K562 (cell line): Measurements from ENCODE around the gene WDR88. TPM values are rescaled to one million over a fixed set of nuclear protein-coding genes. Genes with fewer than 3 reads are reported as not detected.

Experiments used
- ATAC-seq: fragments of 200-7000 bp; cut with Tn5 transposase; 3 replicates; pipeline ENCODE4 v1.9.1; 2020; ENCODE audit warnings: moderate library complexity
- BruUV-seq: library from RNA; stranded (reverse); fragments of 400-500 nt; replicated peaks from 2 replicates; lab custom pipeline; 2021; lab: Mats Ljungman, UMichigan
- CTCF ChIA-PET: fragments of 300-600 bp; formaldehyde crosslinking; extraction: SDS; loops from one replicate; lab custom pipeline; 2021; ENCODE audit warnings: low intra/inter-chr PET ratio; lab: Yijun Ruan, JAX
- POLR2A ChIA-PET: fragments of 300-600, 350-650 bp; sonication (Branson Sonifier 250); formaldehyde crosslinking; extraction: SDS; loops from one replicate; lab custom pipeline; 2021; ENCODE audit warnings: antibody characterized with exemption, inconsistent platforms; lab: Yijun Ruan, JAX
- DNase-seq, 4 experiments: peaks; one replicate each; pipeline versions ENCODE4 v3.0.0 to v3.0.0-alpha.2; 2011 to 2018; ENCODE audit warnings: low spot score in 3 of 4, mixed read lengths in 3 of 4; ENCODE audit errors: extremely low read depth in 1 of 4
- FAIRE-seq: peaks from 2 replicates; lab custom pipeline; 2011; peaks lifted over from hg19 to GRCh38; lab: Jason Lieb, UNC
- H2AFZ ChIP-seq: 2 replicates; pipeline ENCODE4 v1.6.0; 2011; ENCODE audit warnings: low read depth, low read length, control low read depth, inconsistent platforms
- H3K27ac ChIP-seq: fragments of 200-600 bp; 3 replicates; pipeline ENCODE4 v1.8.0; 2011; ENCODE audit warnings: low read depth, mild to moderate bottlenecking, control low read depth, inconsistent platforms, low read length, moderate library complexity, mixed read lengths; ENCODE audit errors: extremely low read depth
- H3K27me3 ChIP-seq, 2 experiments: fragments of 300-600 bp in 1 of 2; 2 replicates in 1 of 2; 3 replicates in 1 of 2; pipeline versions ENCODE4 v1.6.0 to v1.8.0; 2011; ENCODE audit warnings: inconsistent platforms in 2 of 2, low read length in 2 of 2, mild to moderate bottlenecking in 1 of 2, mixed read lengths in 1 of 2, moderate library complexity in 1 of 2; ENCODE audit not compliant: control insufficient read depth in 2 of 2, insufficient read depth in 2 of 2
- H3K36me3 ChIP-seq: fragments of 300-600 bp; 3 replicates; pipeline ENCODE4 v1.8.0; 2011; ENCODE audit warnings: mild to moderate bottlenecking, low read length, inconsistent platforms; ENCODE audit not compliant: control insufficient read depth, insufficient read depth
- H3K4me1 ChIP-seq, 2 experiments: fragments of 200-600 bp in 1 of 2; replicated peaks in 1 of 2; 2 replicates in 1 of 2; 3 replicates in 1 of 2; pipeline versions ENCODE4 v1.5.1 to v1.8.0; 2011; ENCODE audit warnings: inconsistent platforms in 2 of 2, low read length in 2 of 2, mild to moderate bottlenecking in 1 of 2, mixed read lengths in 1 of 2, moderate library complexity in 1 of 2; ENCODE audit not compliant: control insufficient read depth in 2 of 2, insufficient read depth in 2 of 2
- H3K4me2 ChIP-seq: 2 replicates; pipeline ENCODE4 v1.6.1; 2011; ENCODE audit warnings: low read length, control low read depth, inconsistent platforms, mixed read lengths; ENCODE audit not compliant: insufficient read depth
- H3K4me3 ChIP-seq: fragments of 200-600 bp; sonication (generic), shearing (Covaris generic); 2 replicates; pipeline ENCODE4 v1.5.1; 2016; ENCODE audit warnings: control low read depth, inconsistent platforms
- H3K79me2 ChIP-seq: fragments of 200-600 bp; 3 replicates; pipeline ENCODE4 v1.8.0; 2011; ENCODE audit warnings: low read length, inconsistent platforms; ENCODE audit not compliant: control insufficient read depth, insufficient read depth
- H3K9ac ChIP-seq, 2 experiments: 2 replicates each; pipeline versions ENCODE4 v1.6.0 to v1.6.1; 2011; ENCODE audit warnings: low read depth in 2 of 2, low read length in 2 of 2, control low read depth in 1 of 2, inconsistent platforms in 1 of 2, mild to moderate bottlenecking in 1 of 2, mixed read lengths in 1 of 2; ENCODE audit not compliant: insufficient read depth in 1 of 2
- H3K9me1 ChIP-seq: one replicate; pipeline ENCODE4 v1.6.0; 2011; ENCODE audit warnings: inconsistent platforms, mild to moderate bottlenecking, low read length, moderate library complexity; ENCODE audit not compliant: control insufficient read depth, insufficient read depth
- H3K9me3 ChIP-seq: replicated peaks from 2 replicates; pipeline ENCODE4 v1.5.1; 2011; ENCODE audit warnings: low read depth, low read length, inconsistent platforms; ENCODE audit not compliant: control insufficient read depth, insufficient read depth
- H4K20me1 ChIP-seq: replicated peaks from 2 replicates; pipeline ENCODE4 v1.6.1; 2011; ENCODE audit warnings: low read length, inconsistent platforms, mixed read lengths; ENCODE audit not compliant: control insufficient read depth, insufficient read depth
- BCOR ChIP-seq: fragments of 450-650 bp; IDR thresholded peaks from 2 replicates; pipeline ENCODE4 v1.6.1; 2016
- RBM25 ChIP-seq: fragments of 200-400 bp; formaldehyde crosslinking; IDR thresholded peaks from 2 replicates; pipeline ENCODE4 v1.6.1; 2018; ENCODE audit warnings: low read length, low read depth, moderate library complexity; ENCODE audit not compliant: severe bottlenecking
- STAT5A ChIP-seq: IDR thresholded peaks from 2 replicates; pipeline ENCODE4 v1.6.1; 2012; ENCODE audit warnings: low read length, inconsistent platforms, borderline replicate concordance
- ZKSCAN1 ChIP-seq: fragments of 150-350 bp; IDR thresholded peaks from 2 replicates; pipeline ENCODE4 v1.6.1; 2016; ENCODE audit warnings: low read depth, low read length
- ZNF3 ChIP-seq: fragments of 250-450 bp; sonication (Bioruptor Pico); IDR thresholded peaks from 2 replicates; pipeline ENCODE4 v1.5.0; 2021; ENCODE audit warnings: mild to moderate bottlenecking, moderate library complexity
- WGBS: fragments of 100-300 bp; shearing (Covaris generic); methylation state at CpG from one replicate; pipeline ENCODE4 v1.1.6; 2016; ENCODE audit warnings: low coverage, mixed read lengths; ENCODE audit not compliant: insufficient coverage; ENCODE audit errors: missing lambda C conversion rate; 5-methylcytosine and 5-hydroxymethylcytosine counted together
- in situ Hi-C: fragments of 300-500 bp; cut with MboI; formaldehyde crosslinking; loops from 4 replicates; pipeline ENCODE4 v1.15.0; 2018; ENCODE audit warnings: inconsistent platforms, mixed read lengths
- intact Hi-C: fragments of 100-400 bp; cut with micrococcal nuclease; formaldehyde crosslinking; loops from 2 replicates; pipeline ENCODE4 v1.14.2; 2022
- polyA plus RNA-seq, 8 experiments: library from polyadenylated mRNA; depleted of rRNA in 4 of 8; stranded (reverse) in 5 of 8; unstranded in 3 of 8; fragments of >200 nt; fragmentation: Nextera tagmentation in 2 of 8; fragmentation: Illumina TruSeq in 1 of 8; extraction: Ambion mirVana in 2 of 8; extraction: Trizol in 1 of 8; gene quantifications; 2 replicates each; pipeline versions ENCODE4 v1.2.1 to v1.2.3, GENCODE V29; 2011 to 2014; ENCODE audit warnings: inconsistent platforms in 1 of 8, missing spikeins in 1 of 8
- total RNA-seq, 7 experiments: library from RNA; depleted of rRNA in 6 of 7; stranded (reverse); fragments of >200 nt in 6 of 7; fragmentation: Illumina TruSeq in 2 of 7; extraction: Trizol in 2 of 7; gene quantifications; 2 replicates each; pipeline versions ENCODE4 v1.2.1 to v1.2.3, GENCODE V29; 2011 to 2021; ENCODE audit warnings: low replicate concordance in 1 of 7

Gene WDR88
- total and polyA plus RNA-seq, 9 of the 15 experiments (the other 6 are each of a cell fraction or from before 2014, with no cell fraction given) = 0.03 to 0.04 TPM; not detected in 7

GRCh38 chr19:33224694-33225457, 93.0 kb downstream of the WDR88 start:
- no peak overlapping the region for H3K27ac ChIP-seq
- H3K4me1 ChIP-seq = peaks cover 0 to 9% of the 10 kb centered on the region in 2 experiments; a peak in 2 of 5 replicates
- intact Hi-C loops = no loop called here
- FAIRE-seq = no peak
- peaks cover 5% of the 10 kb centered on the region; the same call in 1 of the 2 replicates for H4K20me1 ChIP-seq
- H3K9me3 ChIP-seq = no peaks in the 10 kb centered on the region; the same call in none of the 2 replicates
- CTCF ChIA-PET = interaction anchor here (0.7 kb wide), 1 partner anchor 176 kb away, joined by 3 read pairs; no protein-coding TSS in a partner anchor
- POLR2A ChIA-PET = no interaction called here
- TF ChIP-seq STAT5A (no peak), ZNF3 (CRISPR knock-in tag) (no peak), RBM25 (peak; percentile 17), ZKSCAN1 (peak; percentile 73; the same call in 1 of the 2 replicates), BCOR (0 out of 2 replicates have a peak, but pooled peaks have one; percentile 12)
- TF ChIP-seq, all 486 proteins: peak for 3
- Histone ChIP-seq H3K79me2 (no peaks in the 10 kb centered on the region), H3K4me2 (no peak overlapping the region), H3K9me1 (no peaks in the 10 kb centered on the region), H3K36me3 (no peaks in the 10 kb centered on the region), H3K27me3 (peaks cover 21 to 43% of the 10 kb centered on the region in 2 experiments), H3K4me3 (no peak overlapping the region), H2AFZ (no peak overlapping the region), H3K9ac (no peak overlapping the region)
- WGBS = 47% methylated on average over 17 of the region's 18 CpGs
- ATAC-seq = no peak
- no peak for DNase-seq
- in situ Hi-C loops = no loop called here
- no TSS peak for BruUV-seq

Other genes starting within 250 kb of the WDR88 start
Only the 7 nearest of the 8 such genes appear.
- 5.6 and 8.5 TPM in 2 replicates for gene CEP89, start 160.2 kb upstream of the WDR88 start, total RNA-seq (2014; rRNA removed)
- gene CEP89, start 160.2 kb upstream of the WDR88 start, total RNA-seq (2014; rRNA removed; fragmentation: Illumina TruSeq; extraction: Trizol) = 5.5 and 7.1 TPM in 2 replicates
- 7.2 and 7.7 TPM in 2 replicates for gene CEP89, start 160.2 kb upstream of the WDR88 start, total RNA-seq (2015; rRNA removed; fragmentation: Illumina TruSeq; extraction: Trizol)
- gene CEP89, start 160.2 kb upstream of the WDR88 start, total RNA-seq (2021) = 10.2 and 10.5 TPM in 2 replicates
- gene CEP89, start 160.2 kb upstream of the WDR88 start, polyA plus RNA-seq (2011; rRNA removed) = 11.2 and 13.0 TPM in 2 replicates
- 14.3 and 15.0 TPM in 2 replicates for gene CEP89, start 160.2 kb upstream of the WDR88 start, polyA plus RNA-seq (2014; fragmentation: Illumina TruSeq; extraction: Trizol)
- gene CEP89, start 160.2 kb upstream of the WDR88 start, polyA plus RNA-seq (2014; fragmentation: Nextera tagmentation; extraction: Ambion mirVana) = 1 to 10 TPM; 5.5 to 7.0 TPM
- gene CEP89, start 160.2 kb upstream of the WDR88 start, polyA plus RNA-seq (2014; rRNA removed) = 13.8 and 14.1 TPM in 2 replicates
- gene FAAP24, start 159.9 kb upstream of the WDR88 start, total RNA-seq (2014; rRNA removed) = 5.5 and 6.0 TPM in 2 replicates
- gene FAAP24, start 159.9 kb upstream of the WDR88 start, total RNA-seq (2014; rRNA removed; fragmentation: Illumina TruSeq; extraction: Trizol) = 4.6 and 6.2 TPM in 2 replicates
- 5.5 and 6.5 TPM in 2 replicates for gene FAAP24, start 159.9 kb upstream of the WDR88 start, total RNA-seq (2015; rRNA removed; fragmentation: Illumina TruSeq; extraction: Trizol)
- gene FAAP24, start 159.9 kb upstream of the WDR88 start, total RNA-seq (2021) = 4.9 and 7.4 TPM in 2 replicates
- 6.8 and 8.2 TPM in 2 replicates for gene FAAP24, start 159.9 kb upstream of the WDR88 start, polyA plus RNA-seq (2011; rRNA removed)
- gene FAAP24, start 159.9 kb upstream of the WDR88 start, polyA plus RNA-seq (2014; fragmentation: Illumina TruSeq; extraction: Trizol) = 8.7 and 11.8 TPM in 2 replicates
- gene FAAP24, start 159.9 kb upstream of the WDR88 start, polyA plus RNA-seq (2014; fragmentation: Nextera tagmentation; extraction: Ambion mirVana) = 10 to 100 TPM; 16.0 to 21.6 TPM
- 6.3 and 10.8 TPM in 2 replicates for gene FAAP24, start 159.9 kb upstream of the WDR88 start, polyA plus RNA-seq (2014; rRNA removed)
- 2.8 and 3.7 TPM in 2 replicates for gene RHPN2, start 67.2 kb upstream of the WDR88 start, total RNA-seq (2014; rRNA removed)
- gene RHPN2, start 67.2 kb upstream of the WDR88 start, total RNA-seq (2014; rRNA removed; fragmentation: Illumina TruSeq; extraction: Trizol) = 2.7 and 3.2 TPM in 2 replicates
- 3.0 and 3.6 TPM in 2 replicates for gene RHPN2, start 67.2 kb upstream of the WDR88 start, total RNA-seq (2015; rRNA removed; fragmentation: Illumina TruSeq; extraction: Trizol)
- gene RHPN2, start 67.2 kb upstream of the WDR88 start, total RNA-seq (2021) = 4.1 and 4.4 TPM in 2 replicates
- 7.2 and 9.9 TPM in 2 replicates for gene RHPN2, start 67.2 kb upstream of the WDR88 start, polyA plus RNA-seq (2011; rRNA removed)
- gene RHPN2, start 67.2 kb upstream of the WDR88 start, polyA plus RNA-seq (2014; fragmentation: Illumina TruSeq; extraction: Trizol) = 5.9 and 6.1 TPM in 2 replicates
- gene RHPN2, start 67.2 kb upstream of the WDR88 start, polyA plus RNA-seq (2014; fragmentation: Nextera tagmentation; extraction: Ambion mirVana) = 1 to 10 TPM in 1 of 2 experiments, under 1 TPM in 1; 0.63 to 1.2 TPM
- gene RHPN2, start 67.2 kb upstream of the WDR88 start, polyA plus RNA-seq (2014; rRNA removed) = 2.9 and 5.7 TPM in 2 replicates
- gene GPATCH1, start 50.9 kb upstream of the WDR88 start, total RNA-seq (2014; rRNA removed) = 6.6 and 9.4 TPM in 2 replicates
- gene GPATCH1, start 50.9 kb upstream of the WDR88 start, total RNA-seq (2014; rRNA removed; fragmentation: Illumina TruSeq; extraction: Trizol) = 7.1 and 8.1 TPM in 2 replicates
- 9.5 and 9.6 TPM in 2 replicates for gene GPATCH1, start 50.9 kb upstream of the WDR88 start, total RNA-seq (2015; rRNA removed; fragmentation: Illumina TruSeq; extraction: Trizol)
- 7.0 and 8.0 TPM in 2 replicates for gene GPATCH1, start 50.9 kb upstream of the WDR88 start, total RNA-seq (2021)
- gene GPATCH1, start 50.9 kb upstream of the WDR88 start, polyA plus RNA-seq (2011; rRNA removed) = 7.9 and 9.1 TPM in 2 replicates
- gene GPATCH1, start 50.9 kb upstream of the WDR88 start, polyA plus RNA-seq (2014; fragmentation: Illumina TruSeq; extraction: Trizol) = 7.5 and 9.7 TPM in 2 replicates
- gene GPATCH1, start 50.9 kb upstream of the WDR88 start, polyA plus RNA-seq (2014; fragmentation: Nextera tagmentation; extraction: Ambion mirVana) = 1 to 10 TPM; 3.7 to 9.2 TPM
- gene GPATCH1, start 50.9 kb upstream of the WDR88 start, polyA plus RNA-seq (2014; rRNA removed) = 7.7 and 10.9 TPM in 2 replicates
- not detected in 2 replicates for gene LRP3, start 62.2 kb downstream of the WDR88 start, total RNA-seq (2014; rRNA removed)
- not detected in 2 replicates for gene LRP3, start 62.2 kb downstream of the WDR88 start, total RNA-seq (2014; rRNA removed; fragmentation: Illumina TruSeq; extraction: Trizol)
- gene LRP3, start 62.2 kb downstream of the WDR88 start, total RNA-seq (2015; rRNA removed; fragmentation: Illumina TruSeq; extraction: Trizol) = not detected in 2 replicates
- 0.04 and 0.29 TPM in 2 replicates for gene LRP3, start 62.2 kb downstream of the WDR88 start, total RNA-seq (2021)
- not detected in 2 replicates for gene LRP3, start 62.2 kb downstream of the WDR88 start, polyA plus RNA-seq (2011; rRNA removed)
- not detected in 2 replicates for gene LRP3, start 62.2 kb downstream of the WDR88 start, polyA plus RNA-seq (2014; fragmentation: Illumina TruSeq; extraction: Trizol)
- not detected for gene LRP3, start 62.2 kb downstream of the WDR88 start, polyA plus RNA-seq (2014; fragmentation: Nextera tagmentation; extraction: Ambion mirVana)
- gene LRP3, start 62.2 kb downstream of the WDR88 start, polyA plus RNA-seq (2014; rRNA removed) = not detected in 2 replicates
- not detected in 2 replicates for gene SLC7A10, start 93.7 kb downstream of the WDR88 start, total RNA-seq (2014; rRNA removed)
- not detected in 2 replicates for gene SLC7A10, start 93.7 kb downstream of the WDR88 start, total RNA-seq (2014; rRNA removed; fragmentation: Illumina TruSeq; extraction: Trizol)
- not detected in 2 replicates for gene SLC7A10, start 93.7 kb downstream of the WDR88 start, total RNA-seq (2015; rRNA removed; fragmentation: Illumina TruSeq; extraction: Trizol)
- gene SLC7A10, start 93.7 kb downstream of the WDR88 start, total RNA-seq (2021) = not detected in 2 replicates
- not detected in 2 replicates for gene SLC7A10, start 93.7 kb downstream of the WDR88 start, polyA plus RNA-seq (2011; rRNA removed)
- not detected in 2 replicates for gene SLC7A10, start 93.7 kb downstream of the WDR88 start, polyA plus RNA-seq (2014; fragmentation: Illumina TruSeq; extraction: Trizol)
- under 1 TPM in 1 of 2 experiments, not detected in 1; 0.07 TPM for gene SLC7A10, start 93.7 kb downstream of the WDR88 start, polyA plus RNA-seq (2014; fragmentation: Nextera tagmentation; extraction: Ambion mirVana)
- not detected in 2 replicates for gene SLC7A10, start 93.7 kb downstream of the WDR88 start, polyA plus RNA-seq (2014; rRNA removed)
- gene CEBPA, start 170.4 kb downstream of the WDR88 start, total RNA-seq (2014; rRNA removed) = 0.57 and 0.59 TPM in 2 replicates
- 0.07 and 0.13 TPM in 2 replicates for gene CEBPA, start 170.4 kb downstream of the WDR88 start, total RNA-seq (2014; rRNA removed; fragmentation: Illumina TruSeq; extraction: Trizol)
- 0.11 TPM in 1 of 2 replicates, not detected in the other for gene CEBPA, start 170.4 kb downstream of the WDR88 start, total RNA-seq (2015; rRNA removed; fragmentation: Illumina TruSeq; extraction: Trizol)
- 0.49 and 0.53 TPM in 2 replicates for gene CEBPA, start 170.4 kb downstream of the WDR88 start, total RNA-seq (2021)
- gene CEBPA, start 170.4 kb downstream of the WDR88 start, polyA plus RNA-seq (2011; rRNA removed) = 0.15 and 0.20 TPM in 2 replicates
- 0.15 and 0.21 TPM in 2 replicates for gene CEBPA, start 170.4 kb downstream of the WDR88 start, polyA plus RNA-seq (2014; fragmentation: Illumina TruSeq; extraction: Trizol)
- under 1 TPM in 1 of 2 experiments, not detected in 1; 0.03 TPM for gene CEBPA, start 170.4 kb downstream of the WDR88 start, polyA plus RNA-seq (2014; fragmentation: Nextera tagmentation; extraction: Ambion mirVana)
- 0.15 and 0.26 TPM in 2 replicates for gene CEBPA, start 170.4 kb downstream of the WDR88 start, polyA plus RNA-seq (2014; rRNA removed)